Uterus (tissue), 4 donors: ENCODE results near the gene FHIP1A. TPM values are rescaled to one million over a fixed set of nuclear protein-coding genes. Genes with fewer than 3 reads are reported as not detected.

ENCODE experiments used
- DNase-seq, 2 donors: peaks; one replicate each; pipeline ENCODE4 v3.0.0-alpha.2; 2019 to 2020
- H3K27ac ChIP-seq, 2 donors: fragments of 200-600 bp; sonication (generic); 1 replicate in 1 of 2; 2 replicates in 1 of 2; pipeline ENCODE4 v1.5.1; 2016 to 2018
- H3K27me3 ChIP-seq, 2 donors: fragments of 200-600 bp; sonication (generic); one replicate each; pipeline ENCODE4 v1.5.1; 2018 to 2019; ENCODE audit warnings: control low read depth in 1 of 2
- H3K36me3 ChIP-seq, 2 donors: fragments of 200-600 bp; sonication (generic); one replicate each; pipeline ENCODE4 v1.5.1; 2019; ENCODE audit warnings: control low read depth in 1 of 2
- H3K4me1 ChIP-seq, 2 donors: fragments of 200-600 bp; sonication (generic); one replicate each; pipeline ENCODE4 v1.5.1; 2018 to 2019; ENCODE audit warnings: control low read depth in 1 of 2
- H3K4me3 ChIP-seq, 2 donors: fragments of 200-600 bp; sonication (generic); 1 replicate in 1 of 2; 2 replicates in 1 of 2; pipeline ENCODE4 v1.5.1; 2018 to 2019; ENCODE audit warnings: mild to moderate bottlenecking in 1 of 2
- H3K9me3 ChIP-seq, 2 donors: fragments of 200-600 bp; sonication (generic); one replicate each; pipeline ENCODE4 v1.5.1; 2019; ENCODE audit warnings: control low read depth in 1 of 2
- CTCF ChIP-seq, 4 experiments: fragments of 200-600 bp in 2 of 4; fragments of 450-650 bp in 2 of 4; sonication (generic) in 2 of 4; IDR thresholded peaks; one replicate each; pipeline ENCODE4 v1.5.1; 2016 to 2019; ENCODE audit warnings: antibody characterized with exemption in 4 of 4, mild to moderate bottlenecking in 2 of 4, moderate library complexity in 1 of 4
- POLR2A ChIP-seq, 2 donors: fragments of 450-650 bp; IDR thresholded peaks; one replicate each; pipeline ENCODE4 v1.6.1; 2016; ENCODE audit warnings: antibody characterized with exemption in 2 of 2, mild to moderate bottlenecking in 1 of 2, moderate library complexity in 1 of 2
- intact Hi-C: fragments of 100-400 bp; cut with DNase I; formaldehyde crosslinking; loops from one replicate; pipeline ENCODE4 v1.15.1; 2023; ENCODE audit warnings: low total_unique reads
- total RNA-seq, 4 donors: library from RNA; depleted of rRNA in 3 of 4; stranded (reverse); fragments of >200 nt in 3 of 4; gene quantifications; one replicate each; pipeline versions ENCODE4 v1.1.0 to v1.2.4, GENCODE V29; 2014 to 2023
- donor health status: DM: yes; HTN: yes; CAD: no.

FHIP1A gene
- total RNA-seq, 4 donors from 2014 or later: 2.6 to 25.6 (median 10.5) TPM

GRCh38 chr4:151407018-151407417 lies 2.0 kb upstream of the FHIP1A start:
- Histone ChIP-seq H3K4me1 (no peaks in the 10 kb centered on the region), H3K9me3 (no peaks in the 10 kb centered on the region), H3K27ac (no peak overlapping the region), H3K4me3 (no peak overlapping the region), H3K36me3 (no peaks in the 10 kb centered on the region), H3K27me3 (no peaks in the 10 kb centered on the region)
- intact Hi-C loops: no loop called here
- DNase-seq: no peak
- TF ChIP-seq CTCF (IDR thresholded peaks at IDR 0.05): no peak
- TF ChIP-seq POLR2A (IDR thresholded peaks at IDR 0.05): no peak

- TF ChIP-seq CTCF (IDR thresholded peaks at IDR 0.05) (no peak), POLR2A (IDR thresholded peaks at IDR 0.05) (no peak)
- DNase-seq: peak; percentile 15 to 32
- Histone ChIP-seq H3K9me3 (no peaks in the 10 kb centered on the region), H3K4me1 (no peaks in the 10 kb centered on the region), H3K4me3 (peak overlapping the region in 1 of 2 donors; percentile 53), H3K36me3 (no peaks in the 10 kb centered on the region), H3K27ac (peak overlapping the region in 1 of 2 donors; percentile 83), H3K27me3 (no peaks in the 10 kb centered on the region)
- intact Hi-C loops: no loop called here
Observed at GRCh38 chr4:151407466-151408379, 1.3 kb upstream of the FHIP1A start.

- peak in 1 of 2 donors; percentile 15 for DNase-seq
- Histone ChIP-seq H3K36me3 (no peaks in the 10 kb centered on the region), H3K9me3 (no peaks in the 10 kb centered on the region), H3K4me1 (no peaks in the 10 kb centered on the region), H3K27ac (peak overlapping the region; percentile 65 to 83), H3K27me3 (no peaks in the 10 kb centered on the region), H3K4me3 (peak overlapping the region; percentile 53 to 54)
- intact Hi-C loops: no loop called here
- TF ChIP-seq CTCF (IDR thresholded peaks at IDR 0.05) (no peak), POLR2A (IDR thresholded peaks at IDR 0.05) (no peak)
Observed at GRCh38 chr4:151408380-151408629, 671 bp upstream of the FHIP1A start.

- no peaks in the 10 kb centered on the region for H3K4me1 ChIP-seq
- intact Hi-C loops: no loop called here
- peak overlapping the region; percentile 53 to 54 for H3K4me3 ChIP-seq
- no peaks in the 10 kb centered on the region for H3K36me3 ChIP-seq
- H3K27ac ChIP-seq: peak overlapping the region; percentile 55 to 83
- TF ChIP-seq CTCF (IDR thresholded peaks at IDR 0.05): no peak
- no peaks in the 10 kb centered on the region for H3K9me3 ChIP-seq
- DNase-seq: peak; percentile 17 to 29
- H3K27me3 ChIP-seq: no peaks in the 10 kb centered on the region
Observed at GRCh38 chr4:151409470-151410313, 716 bp downstream of the FHIP1A start.

- no peak overlapping the region for H3K4me3 ChIP-seq
- intact Hi-C loops: no loop called here
- H3K9me3 ChIP-seq: no peaks in the 10 kb centered on the region
Observed at GRCh38 chr4:151415978-151416377, 7.0 kb downstream of the FHIP1A start.

More at GRCh38 chr4:151415978-151416377, 7.0 kb downstream of the FHIP1A start:
- Histone ChIP-seq H3K27me3 (no peaks in the 10 kb centered on the region), H3K27ac (no peak overlapping the region), H3K4me1 (no peaks in the 10 kb centered on the region), H3K36me3 (no peaks in the 10 kb centered on the region)
- no peak for DNase-seq
- no peak for TF ChIP-seq CTCF (IDR thresholded peaks at IDR 0.05)
- TF ChIP-seq POLR2A (IDR thresholded peaks at IDR 0.05): no peak
